H1 (cell line): ENCODE measurements around the gene FAAH. TPM values are rescaled to one million over a fixed set of nuclear protein-coding genes. Genes with fewer than 3 reads are reported as not detected.
A peak's percentile ranks its signal among the peaks of the same experiment; 100 is the strongest.

Experiments used
- KDM4A ChIP-seq: IDR thresholded peaks from one replicate; pipeline ENCODE4 v1.7.1; 2012; ENCODE audit warnings: low read depth, mild to moderate bottlenecking, moderate library complexity, low read length, inconsistent platforms; ENCODE audit not compliant: severe bottlenecking
- POLR2A ChIP-seq, 2 experiments: IDR thresholded peaks; 1 replicate in 1 of 2; 2 replicates in 1 of 2; pipeline ENCODE4 v1.6.1; 2011; ENCODE audit warnings: low read depth in 2 of 2, low read length in 2 of 2, mild to moderate bottlenecking in 2 of 2; ENCODE audit errors: control extremely low read depth in 1 of 2
- RAD21 ChIP-seq, 2 experiments: IDR thresholded peaks in 1 of 2; conservative IDR thresholded peaks in 1 of 2; 2 replicates each; pipeline ENCODE4 v1.6.1; 2011; ENCODE audit warnings: low read depth in 2 of 2, low read length in 2 of 2, improper control_type of control experiment in 1 of 2, inconsistent platforms in 1 of 2, mild to moderate bottlenecking in 1 of 2, moderate library complexity in 1 of 2
- RFX5 ChIP-seq: IDR thresholded peaks from 2 replicates; pipeline ENCODE4 v1.6.1; 2011; ENCODE audit warnings: low read depth, low read length, improper control_type of control experiment, borderline replicate concordance
- RXRA ChIP-seq: IDR thresholded peaks from 2 replicates; pipeline ENCODE4 v1.6.1; 2011; ENCODE audit warnings: low read depth, mild to moderate bottlenecking, low read length, moderate library complexity; ENCODE audit not compliant: insufficient read depth
- polyA plus RNA-seq, 7 experiments: library from polyadenylated mRNA; depleted of rRNA in 3 of 7; stranded (reverse) in 5 of 7; unstranded in 2 of 7; fragments of >200 nt in 5 of 7; fragments of 200-250 nt in 2 of 7; gene quantifications; 1 replicate in 5 of 7; 2 replicates in 1 of 7; 4 replicates in 1 of 7; pipeline versions ENCODE4 v1.2.1 to v1.2.3, GENCODE V29; 2011 to 2013; ENCODE audit warnings: missing spikeins in 2 of 7, mixed read lengths in 2 of 7
- total RNA-seq: library from RNA; stranded (reverse); fragmentation: NEBNext Ultra II Directional; extraction: Animal tissue kit (Norgen Biotek cat#: 25700); gene quantifications from 2 replicates; pipeline ENCODE4 v1.2.1, GENCODE V29; 2021
- TF ChIP-seq, protein P1 (sequence below): fragments of 300-600 bp; sonication (generic); IDR thresholded peaks from 2 replicates; pipeline ENCODE4 v1.7.1; 2012; ENCODE audit warnings: low read length, moderate library complexity, mild to moderate bottlenecking, inconsistent platforms; ENCODE audit not compliant: insufficient replicate concordance
- TF ChIP-seq, protein P2 (sequence below): IDR thresholded peaks from 2 replicates; pipeline ENCODE4 v1.6.1; 2011; ENCODE audit warnings: low read depth, mild to moderate bottlenecking, low read length; ENCODE audit not compliant: insufficient read depth

FAAH gene
- total and polyA plus RNA-seq, 2 of the 8 experiments (the other 6 are each of a cell fraction or from before 2014, with no cell fraction given), result 41.2 to 47.3 TPM

DNA sequence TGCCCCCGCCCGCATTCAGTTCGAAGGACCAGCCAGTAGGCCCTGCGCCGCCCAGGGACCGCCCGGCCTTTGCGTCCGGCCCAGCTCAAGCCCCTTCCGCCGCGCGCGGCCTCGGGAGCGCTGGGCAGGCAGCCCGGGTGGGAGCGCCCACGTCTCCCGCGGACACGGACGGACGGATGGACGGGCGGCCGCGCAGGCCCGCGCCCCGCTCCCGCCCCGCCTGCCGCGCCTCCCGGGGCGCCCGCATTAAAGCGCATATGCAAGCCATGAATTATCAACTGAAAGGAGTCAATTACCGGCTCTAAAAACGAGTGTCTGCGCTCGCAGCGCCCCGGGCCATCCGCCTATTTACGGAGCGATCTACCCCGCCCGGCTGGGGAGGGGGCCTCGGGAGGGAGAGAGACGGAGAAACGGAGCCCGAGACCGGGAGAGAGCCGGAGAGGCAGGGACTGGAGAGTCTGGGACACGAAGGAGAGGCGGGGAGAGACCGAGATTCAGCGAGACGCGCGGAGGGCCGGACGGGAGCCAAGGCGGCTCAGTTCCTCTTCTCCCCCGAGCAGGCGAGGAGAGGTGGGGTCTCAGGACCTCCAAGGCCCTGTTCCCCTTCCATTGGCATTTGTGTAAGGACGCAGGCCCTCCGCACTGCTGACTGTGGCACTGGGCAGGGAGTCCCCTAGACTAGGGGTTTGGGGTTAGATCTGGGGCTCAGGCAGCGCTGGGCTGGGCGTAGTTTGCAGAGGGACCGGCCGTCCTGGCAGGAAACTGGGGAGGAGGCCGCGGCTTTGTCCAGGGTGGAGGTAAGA, 54.2 kb downstream of the FAAH start (continued):
- TF ChIP-seq, protein P1, sequence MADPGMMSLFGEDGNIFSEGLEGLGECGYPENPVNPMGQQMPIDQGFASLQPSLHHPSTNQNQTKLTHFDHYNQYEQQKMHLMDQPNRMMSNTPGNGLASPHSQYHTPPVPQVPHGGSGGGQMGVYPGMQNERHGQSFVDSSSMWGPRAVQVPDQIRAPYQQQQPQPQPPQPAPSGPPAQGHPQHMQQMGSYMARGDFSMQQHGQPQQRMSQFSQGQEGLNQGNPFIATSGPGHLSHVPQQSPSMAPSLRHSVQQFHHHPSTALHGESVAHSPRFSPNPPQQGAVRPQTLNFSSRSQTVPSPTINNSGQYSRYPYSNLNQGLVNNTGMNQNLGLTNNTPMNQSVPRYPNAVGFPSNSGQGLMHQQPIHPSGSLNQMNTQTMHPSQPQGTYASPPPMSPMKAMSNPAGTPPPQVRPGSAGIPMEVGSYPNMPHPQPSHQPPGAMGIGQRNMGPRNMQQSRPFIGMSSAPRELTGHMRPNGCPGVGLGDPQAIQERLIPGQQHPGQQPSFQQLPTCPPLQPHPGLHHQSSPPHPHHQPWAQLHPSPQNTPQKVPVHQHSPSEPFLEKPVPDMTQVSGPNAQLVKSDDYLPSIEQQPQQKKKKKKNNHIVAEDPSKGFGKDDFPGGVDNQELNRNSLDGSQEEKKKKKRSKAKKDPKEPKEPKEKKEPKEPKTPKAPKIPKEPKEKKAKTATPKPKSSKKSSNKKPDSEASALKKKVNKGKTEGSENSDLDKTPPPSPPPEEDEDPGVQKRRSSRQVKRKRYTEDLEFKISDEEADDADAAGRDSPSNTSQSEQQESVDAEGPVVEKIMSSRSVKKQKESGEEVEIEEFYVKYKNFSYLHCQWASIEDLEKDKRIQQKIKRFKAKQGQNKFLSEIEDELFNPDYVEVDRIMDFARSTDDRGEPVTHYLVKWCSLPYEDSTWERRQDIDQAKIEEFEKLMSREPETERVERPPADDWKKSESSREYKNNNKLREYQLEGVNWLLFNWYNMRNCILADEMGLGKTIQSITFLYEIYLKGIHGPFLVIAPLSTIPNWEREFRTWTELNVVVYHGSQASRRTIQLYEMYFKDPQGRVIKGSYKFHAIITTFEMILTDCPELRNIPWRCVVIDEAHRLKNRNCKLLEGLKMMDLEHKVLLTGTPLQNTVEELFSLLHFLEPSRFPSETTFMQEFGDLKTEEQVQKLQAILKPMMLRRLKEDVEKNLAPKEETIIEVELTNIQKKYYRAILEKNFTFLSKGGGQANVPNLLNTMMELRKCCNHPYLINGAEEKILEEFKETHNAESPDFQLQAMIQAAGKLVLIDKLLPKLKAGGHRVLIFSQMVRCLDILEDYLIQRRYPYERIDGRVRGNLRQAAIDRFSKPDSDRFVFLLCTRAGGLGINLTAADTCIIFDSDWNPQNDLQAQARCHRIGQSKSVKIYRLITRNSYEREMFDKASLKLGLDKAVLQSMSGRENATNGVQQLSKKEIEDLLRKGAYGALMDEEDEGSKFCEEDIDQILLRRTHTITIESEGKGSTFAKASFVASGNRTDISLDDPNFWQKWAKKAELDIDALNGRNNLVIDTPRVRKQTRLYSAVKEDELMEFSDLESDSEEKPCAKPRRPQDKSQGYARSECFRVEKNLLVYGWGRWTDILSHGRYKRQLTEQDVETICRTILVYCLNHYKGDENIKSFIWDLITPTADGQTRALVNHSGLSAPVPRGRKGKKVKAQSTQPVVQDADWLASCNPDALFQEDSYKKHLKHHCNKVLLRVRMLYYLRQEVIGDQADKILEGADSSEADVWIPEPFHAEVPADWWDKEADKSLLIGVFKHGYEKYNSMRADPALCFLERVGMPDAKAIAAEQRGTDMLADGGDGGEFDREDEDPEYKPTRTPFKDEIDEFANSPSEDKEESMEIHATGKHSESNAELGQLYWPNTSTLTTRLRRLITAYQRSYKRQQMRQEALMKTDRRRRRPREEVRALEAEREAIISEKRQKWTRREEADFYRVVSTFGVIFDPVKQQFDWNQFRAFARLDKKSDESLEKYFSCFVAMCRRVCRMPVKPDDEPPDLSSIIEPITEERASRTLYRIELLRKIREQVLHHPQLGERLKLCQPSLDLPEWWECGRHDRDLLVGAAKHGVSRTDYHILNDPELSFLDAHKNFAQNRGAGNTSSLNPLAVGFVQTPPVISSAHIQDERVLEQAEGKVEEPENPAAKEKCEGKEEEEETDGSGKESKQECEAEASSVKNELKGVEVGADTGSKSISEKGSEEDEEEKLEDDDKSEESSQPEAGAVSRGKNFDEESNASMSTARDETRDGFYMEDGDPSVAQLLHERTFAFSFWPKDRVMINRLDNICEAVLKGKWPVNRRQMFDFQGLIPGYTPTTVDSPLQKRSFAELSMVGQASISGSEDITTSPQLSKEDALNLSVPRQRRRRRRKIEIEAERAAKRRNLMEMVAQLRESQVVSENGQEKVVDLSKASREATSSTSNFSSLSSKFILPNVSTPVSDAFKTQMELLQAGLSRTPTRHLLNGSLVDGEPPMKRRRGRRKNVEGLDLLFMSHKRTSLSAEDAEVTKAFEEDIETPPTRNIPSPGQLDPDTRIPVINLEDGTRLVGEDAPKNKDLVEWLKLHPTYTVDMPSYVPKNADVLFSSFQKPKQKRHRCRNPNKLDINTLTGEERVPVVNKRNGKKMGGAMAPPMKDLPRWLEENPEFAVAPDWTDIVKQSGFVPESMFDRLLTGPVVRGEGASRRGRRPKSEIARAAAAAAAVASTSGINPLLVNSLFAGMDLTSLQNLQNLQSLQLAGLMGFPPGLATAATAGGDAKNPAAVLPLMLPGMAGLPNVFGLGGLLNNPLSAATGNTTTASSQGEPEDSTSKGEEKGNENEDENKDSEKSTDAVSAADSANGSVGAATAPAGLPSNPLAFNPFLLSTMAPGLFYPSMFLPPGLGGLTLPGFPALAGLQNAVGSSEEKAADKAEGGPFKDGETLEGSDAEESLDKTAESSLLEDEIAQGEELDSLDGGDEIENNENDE, result no peak
- TF ChIP-seq RFX5 (no peak), POLR2A (IDR thresholded peaks at IDR 0.05; ENCODE audit: control extremely low read depth in 1 of 2, low read depth in 2 of 2, low read length in 2 of 2) (no peak), RXRA (no peak), RAD21 (IDR thresholded peaks at IDR 0.05 in 1 of 2, conservative IDR thresholded peaks at IDR 0.05 in 1 of 2; ENCODE audit: low read depth in 2 of 2, low read length in 2 of 2) (peak in 1 of 2 experiments; percentile 10; a peak in 2 of 4 replicates), KDM4A (peak; percentile 64)
- TF ChIP-seq, protein P2, sequence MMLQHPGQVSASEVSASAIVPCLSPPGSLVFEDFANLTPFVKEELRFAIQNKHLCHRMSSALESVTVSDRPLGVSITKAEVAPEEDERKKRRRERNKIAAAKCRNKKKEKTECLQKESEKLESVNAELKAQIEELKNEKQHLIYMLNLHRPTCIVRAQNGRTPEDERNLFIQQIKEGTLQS, result no peak
